A549 (cell line): ENCODE results near the gene CD300A. TPM values are rescaled to one million over a fixed set of nuclear protein-coding genes. Genes with fewer than 3 reads are reported as not detected.

ENCODE experiments used
- ATAC-seq, 2 experiments: fragments of 200-7000 bp in 1 of 2; fragments of >200 bp in 1 of 2; cut with Nextera tagmentation in 1 of 2; cut with Tn5 transposase in 1 of 2; 3 replicates each; pipeline versions ENCODE4 v1.8.0 to v1.9.1; 2018 to 2020; ENCODE audit warnings: mild to moderate bottlenecking in 1 of 2, moderate library complexity in 1 of 2
- CTCF ChIA-PET: fragments of 300-600 bp; sonication (Branson Sonifier 250); formaldehyde crosslinking; extraction: SDS; loops from one replicate; lab custom pipeline; 2021; ENCODE audit warnings: antibody characterized with exemption, inconsistent platforms; lab: Yijun Ruan, JAX
- POLR2A ChIA-PET: fragments of 350-600 bp; formaldehyde crosslinking; extraction: SDS; loops from one replicate; lab custom pipeline; 2021; ENCODE audit warnings: antibody characterized with exemption, inconsistent platforms; lab: Yijun Ruan, JAX
- DNase-seq, 2 experiments: peaks; one replicate each; pipeline versions ENCODE4 v3.0.0 to v3.0.0-alpha.2; 2011 to 2016; ENCODE audit warnings: low read depth in 1 of 2, low spot score in 1 of 2
- FAIRE-seq: peaks from 2 replicates; lab custom pipeline; 2011; peaks lifted over from hg19 to GRCh38; lab: Jason Lieb, UNC
- H3K27ac ChIP-seq, 2 experiments: fragments of >200 bp; sonication (Bioruptor Twin); formaldehyde crosslinking; 3 replicates each; pipeline ENCODE4 v1.5.1; 2016 to 2017
- H3K4me1 ChIP-seq: fragments of >200 bp; sonication (Bioruptor Twin); formaldehyde crosslinking; 3 replicates; pipeline ENCODE4 v1.6.1; 2016
- H3K4me2 ChIP-seq: fragments of >200 bp; sonication (Bioruptor Twin); formaldehyde crosslinking; 3 replicates; pipeline ENCODE4 v1.6.1; 2016
- H3K4me3 ChIP-seq: fragments of >200 bp; sonication (Bioruptor Twin); formaldehyde crosslinking; 3 replicates; pipeline ENCODE4 v1.5.1; 2016
- H3K9me3 ChIP-seq: fragments of >200 bp; sonication (Bioruptor Twin); formaldehyde crosslinking; 3 replicates; pipeline ENCODE4 v1.6.1; 2016
- ATOH8 ChIP-seq: fragments of 250-450 bp; sonication (Bioruptor Pico); IDR thresholded peaks from 2 replicates; pipeline ENCODE4 v1.5.0; 2020; ENCODE audit warnings: low read depth, mild to moderate bottlenecking, moderate library complexity
- CEBPB ChIP-seq, 2 experiments: fragments of >200 bp in 1 of 2; sonication (Bioruptor Twin) in 1 of 2; formaldehyde crosslinking in 1 of 2; IDR thresholded peaks; 2 replicates each; pipeline ENCODE4 v1.6.1; 2012 to 2016
- CHD4 ChIP-seq: fragments of 200-600 bp; sonication (generic); IDR thresholded peaks from 2 replicates; pipeline ENCODE4 v1.6.1; 2016; ENCODE audit warnings: antibody characterized with exemption, mild to moderate bottlenecking, borderline replicate concordance
- E2F6 ChIP-seq: IDR thresholded peaks from 2 replicates; pipeline ENCODE4 v1.6.1; 2012; ENCODE audit warnings: low read depth, borderline replicate concordance
- ESRRA ChIP-seq: fragments of 150-350 bp; IDR thresholded peaks from 2 replicates; pipeline ENCODE4 v1.6.1; 2014; ENCODE audit warnings: mild to moderate bottlenecking, low read length, borderline replicate concordance
- FOSB ChIP-seq: fragments of 250-450 bp; sonication (Bioruptor Pico); IDR thresholded peaks from 2 replicates; pipeline ENCODE4 v1.5.0; 2020; ENCODE audit warnings: mild to moderate bottlenecking, moderate library complexity
- FOXS1 ChIP-seq: fragments of 250-450 bp; sonication (Bioruptor Pico); IDR thresholded peaks from 2 replicates; pipeline ENCODE4 v1.5.0; 2020; ENCODE audit warnings: mild to moderate bottlenecking, moderate library complexity
- GATA3 ChIP-seq: IDR thresholded peaks from 2 replicates; pipeline ENCODE4 v1.6.1; 2012; ENCODE audit warnings: borderline replicate concordance
- HOXA7 ChIP-seq: fragments of 250-450 bp; sonication (Bioruptor Pico); IDR thresholded peaks from 2 replicates; pipeline ENCODE4 v1.5.0; 2020; ENCODE audit warnings: mild to moderate bottlenecking, moderate library complexity
- HOXB13 ChIP-seq: fragments of 250-450 bp; sonication (Bioruptor Pico); IDR thresholded peaks from 2 replicates; pipeline ENCODE4 v1.5.0; 2020; ENCODE audit warnings: low read depth, mild to moderate bottlenecking, moderate library complexity
- HOXB5 ChIP-seq: fragments of 250-450 bp; sonication (Bioruptor Pico); IDR thresholded peaks from 2 replicates; pipeline ENCODE4 v1.5.0; 2020; ENCODE audit warnings: mild to moderate bottlenecking, moderate library complexity
- JUNB ChIP-seq: fragments of >200 bp; sonication (Bioruptor Twin); formaldehyde crosslinking; IDR thresholded peaks from 2 replicates; pipeline ENCODE4 v1.6.1; 2016
- KDM1A ChIP-seq: fragments of 200-600 bp; sonication (generic); IDR thresholded peaks from 2 replicates; pipeline ENCODE4 v1.6.1; 2016; ENCODE audit warnings: low read depth, mild to moderate bottlenecking
- MAFK ChIP-seq: fragments of 450-650 bp; IDR thresholded peaks from 2 replicates; pipeline ENCODE4 v1.6.1; 2014; ENCODE audit not compliant: partially characterized antibody
- MAX ChIP-seq: IDR thresholded peaks from 2 replicates; pipeline ENCODE4 v1.6.1; 2012
- MYC ChIP-seq: IDR thresholded peaks from 2 replicates; pipeline ENCODE4 v1.6.1; 2012; ENCODE audit warnings: mild to moderate bottlenecking, inconsistent platforms, low read length, improper control_type of control experiment, borderline replicate concordance
- NR3C1 ChIP-seq: fragments of >200 bp; sonication (Bioruptor Twin); formaldehyde crosslinking; IDR thresholded peaks from 3 replicates; pipeline ENCODE4 v1.6.1; 2017
- PHF8 ChIP-seq: fragments of 200-600 bp; sonication (generic); IDR thresholded peaks from 2 replicates; pipeline ENCODE4 v1.6.1; 2016; ENCODE audit warnings: low read depth, mild to moderate bottlenecking, antibody characterized with exemption, moderate library complexity, borderline replicate concordance
- RAD21 ChIP-seq, 2 experiments: fragments of >200 bp in 1 of 2; sonication (Bioruptor Twin) in 1 of 2; formaldehyde crosslinking in 1 of 2; IDR thresholded peaks in 1 of 2; conservative IDR thresholded peaks in 1 of 2; 2 replicates in 1 of 2; 3 replicates in 1 of 2; pipeline ENCODE4 v1.6.1; 2012 to 2018; ENCODE audit warnings: inconsistent platforms in 1 of 2
- RARB ChIP-seq: fragments of 250-450 bp; sonication (Bioruptor Pico); IDR thresholded peaks from 2 replicates; pipeline ENCODE4 v1.8.0; 2021; ENCODE audit warnings: mild to moderate bottlenecking, moderate library complexity
- REST ChIP-seq: fragments of 200-600 bp; sonication (generic); IDR thresholded peaks from 2 replicates; pipeline ENCODE4 v1.6.1; 2016; ENCODE audit warnings: antibody characterized with exemption, mild to moderate bottlenecking, moderate library complexity
- RNF2 ChIP-seq: fragments of 200-600 bp; sonication (generic); IDR thresholded peaks from 2 replicates; pipeline ENCODE4 v1.6.1; 2016; ENCODE audit warnings: low read depth, mild to moderate bottlenecking, antibody characterized with exemption, moderate library complexity, borderline replicate concordance
- SMC3 ChIP-seq: fragments of >200 bp; sonication (Bioruptor Twin); formaldehyde crosslinking; IDR thresholded peaks from 3 replicates; pipeline ENCODE4 v1.6.1; 2018; ENCODE audit warnings: inconsistent platforms
- SREBF2 ChIP-seq: fragments of 450-650 bp; IDR thresholded peaks from 2 replicates; pipeline ENCODE4 v1.6.1; 2014; ENCODE audit warnings: mild to moderate bottlenecking, moderate library complexity
- TP53 ChIP-seq: fragments of 250-450 bp; sonication (Bioruptor Pico); IDR thresholded peaks from 2 replicates; pipeline ENCODE4 v1.5.0; 2021; ENCODE audit warnings: mild to moderate bottlenecking, moderate library complexity
- USF2 ChIP-seq: fragments of 450-650 bp; IDR thresholded peaks from 2 replicates; pipeline ENCODE4 v1.6.1; 2014; ENCODE audit warnings: antibody characterized with exemption
- ZC3H11A ChIP-seq: fragments of 450-650 bp; IDR thresholded peaks from 2 replicates; pipeline ENCODE4 v1.6.1; 2014; ENCODE audit warnings: antibody characterized with exemption, mild to moderate bottlenecking
- ZFP36 ChIP-seq: fragments of 450-650 bp; IDR thresholded peaks from 2 replicates; pipeline ENCODE4 v1.6.1; 2014; ENCODE audit warnings: borderline replicate concordance; ENCODE audit not compliant: partially characterized antibody
- ZNF302 ChIP-seq: fragments of 250-450 bp; sonication (Bioruptor Pico); IDR thresholded peaks from 2 replicates; pipeline ENCODE4 v1.9.0; 2021; ENCODE audit warnings: inconsistent platforms, mild to moderate bottlenecking, moderate library complexity
- ZSCAN20 ChIP-seq: fragments of 250-450 bp; sonication (Bioruptor Pico); IDR thresholded peaks from 2 replicates; pipeline ENCODE4 v1.8.0; 2022; ENCODE audit warnings: mild to moderate bottlenecking, moderate library complexity
- WGBS: methylation state at CpG from one replicate; pipeline ENCODE4 v1.1.6; 2017; ENCODE audit errors: missing lambda C conversion rate; 5-methylcytosine and 5-hydroxymethylcytosine counted together
- polyA plus RNA-seq, 4 experiments: library from polyadenylated mRNA; depleted of rRNA in 3 of 4; stranded (reverse); fragments of >200 nt; fragmentation: RNase III in 1 of 4; extraction: RNeasy Plus Mini Kit Qiagen cat#74134 plus additional on column Dnase treatment in 1 of 4; gene quantifications; 2 replicates in 3 of 4; 3 replicates in 1 of 4; pipeline ENCODE4 v1.2.3, GENCODE V29; 2011 to 2017

CD300A gene
- polyA plus RNA-seq, 2 of the 4 experiments (the other 2 are of a cell fraction): not detected

- ChIA-PET POLR2A (interaction anchor here (1.5 kb wide), 1 partner anchor 11 kb away, joined by 4 read pairs; no protein-coding TSS in a partner anchor), CTCF (interaction anchor here (0.9 to 7.4 kb wide), 9 partner anchors 8 to 256 kb away, joined by 3 to 127 read pairs (median 6); no protein-coding TSS in a partner anchor)
- Histone ChIP-seq H3K4me3 (no peak overlapping the region), H3K4me1 (peaks cover 16% of the 10 kb centered on the region), H3K4me2 (no peak overlapping the region), H3K9me3 (no peaks in the 10 kb centered on the region), H3K27ac (no peak overlapping the region)
- no peak for TF ChIP-seq ZFP36
- TF ChIP-seq GATA3: no peak
- no peak for TF ChIP-seq HOXA7
- no peak for TF ChIP-seq SREBF2
- TF ChIP-seq TP53 (CRISPR knock-in tag): no peak
- TF ChIP-seq RAD21 (conservative IDR thresholded peaks at IDR 0.05 in 1 of 2, IDR thresholded peaks at IDR 0.05 in 1 of 2): no peak
- TF ChIP-seq PHF8: no peak
- FAIRE-seq: no peak
- no peak for DNase-seq
- ATAC-seq: no peak
- 72% methylated on average over 5 of the region's 5 CpGs for WGBS
Observed at GRCh38 chr17:74455821-74456220, 10.6 kb upstream of the CD300A start.

- POLR2A ChIA-PET: no interaction called here
- 34% methylated on average over 15 of the region's 18 CpGs for WGBS
- TF ChIP-seq REST: no peak
- TF ChIP-seq NR3C1: no peak
- no peak for TF ChIP-seq ESRRA
- peak; percentile 100 for TF ChIP-seq SMC3
- TF ChIP-seq HOXA7: no peak
- TF ChIP-seq HOXB5 (CRISPR knock-in tag): no peak
- no peak for TF ChIP-seq ZSCAN20
- TF ChIP-seq RNF2: no peak
- TF ChIP-seq E2F6: no peak
- TF ChIP-seq ZNF302 (CRISPR knock-in tag): no peak
- no peak for TF ChIP-seq ATOH8 (CRISPR knock-in tag)
- TF ChIP-seq MAX: 0 out of 2 replicates have a peak, but pooled peaks have one; percentile 20
- no peak for TF ChIP-seq FOXS1
- TF ChIP-seq CHD4: 0 out of 2 replicates have a peak, but pooled peaks have one; percentile 21
- no peak for TF ChIP-seq MYC
- TF ChIP-seq CEBPB (IDR thresholded peaks at IDR 0.05): no peak
- no peak for TF ChIP-seq ZC3H11A
- peak; percentile 100 for TF ChIP-seq RAD21 (conservative IDR thresholded peaks at IDR 0.05 in 1 of 2, IDR thresholded peaks at IDR 0.05 in 1 of 2)
- no peak for TF ChIP-seq KDM1A
- no peak for TF ChIP-seq HOXB13 (CRISPR knock-in tag)
- TF ChIP-seq JUNB: no peak
- no peak for TF ChIP-seq FOSB (CRISPR knock-in tag)
- TF ChIP-seq MAFK: no peak
- TF ChIP-seq RARB (CRISPR knock-in tag): no peak
- no peak for TF ChIP-seq USF2
Observed at GRCh38 chr17:74457146-74457819, 9.2 kb upstream of the CD300A start.

More at GRCh38 chr17:74457146-74457819, 9.2 kb upstream of the CD300A start:
- FAIRE-seq: peak; percentile 28
- peak overlapping the region in 1 of 2 experiments; percentile 59; a peak in 3 of 6 replicates for H3K27ac ChIP-seq
- peak; percentile 32 to 59; a peak in 4 of 6 replicates for ATAC-seq
- H3K4me1 ChIP-seq: peaks cover 16% of the 10 kb centered on the region
- H3K4me2 ChIP-seq: peak overlapping the region; percentile 45; the same call in 2 of the 3 replicates
- no peak overlapping the region for H3K4me3 ChIP-seq
- H3K9me3 ChIP-seq: no peaks in the 10 kb centered on the region
- peak; percentile 72 to 82 for DNase-seq
- CTCF ChIA-PET: interaction anchor here (0.6 to 7.4 kb wide), 67 partner anchors 9 to 516 kb away, joined by 3 to 127 read pairs (median 5); partner anchors contain the start of genes CD300A and CD300LB
